Measurements from ENCODE around the gene ADCY10.

GRCh38 chr1:167820684-167821355 is 93.1 kb downstream of the ADCY10 start:
- no peak for TF ChIP-seq POLR2A (IDR thresholded peaks at IDR 0.05; ENCODE audit: low read length)
- no peak for TF ChIP-seq GATA1 (IDR thresholded peaks at IDR 0.05; ENCODE audit: low read depth, low read length)
